PC-3 (cell line): Measurements from ENCODE around the gene WDR72. TPM values are rescaled to one million over a fixed set of nuclear protein-coding genes. Genes with fewer than 3 reads are reported as not detected.

ENCODE experiments used
- ATAC-seq: fragments of 200-7000 bp; cut with Tn5 transposase; 2 replicates; pipeline ENCODE4 v1.9.1; 2020; ENCODE audit warnings: mild to moderate bottlenecking, moderate library complexity
- BruUV-seq: library from RNA; stranded (reverse); fragments of 400-500 nt; replicated peaks from 2 replicates; lab custom pipeline; 2021; lab: Mats Ljungman, UMichigan
- CTCF ChIA-PET: fragments of 300-600 bp; sonication (Branson Sonifier 250); formaldehyde crosslinking; loops from one replicate; lab custom pipeline; 2022; ENCODE audit warnings: antibody characterized with exemption; lab: Charles Lee
- POLR2A ChIA-PET: fragments of 300-600 bp; sonication (Branson Sonifier 250); formaldehyde crosslinking; loops from one replicate; lab custom pipeline; 2022; ENCODE audit warnings: antibody characterized with exemption; ENCODE audit not compliant: unreplicated experiment; lab: Charles Lee
- DNase-seq: peaks from one replicate; pipeline ENCODE4 v3.0.0-alpha.2; 2015
- H2AFZ ChIP-seq: fragments of 300-600 bp; sonication (generic); 2 replicates; pipeline ENCODE4 v1.6.0; 2016; ENCODE audit warnings: antibody characterized with exemption, low read length
- H3F3A ChIP-seq: fragments of 300-600 bp; sonication (generic); one replicate; pipeline ENCODE4 v1.6.0; 2017; ENCODE audit warnings: antibody characterized with exemption, low read length, control low read depth, mild to moderate bottlenecking; ENCODE audit not compliant: unreplicated experiment
- H3K27ac ChIP-seq: fragments of 300-600 bp; sonication (generic); 2 replicates; pipeline ENCODE4 v1.5.1; 2016; ENCODE audit warnings: mild to moderate bottlenecking, low read length
- H3K27me3 ChIP-seq: fragments of 300-600 bp; sonication (generic); 2 replicates; pipeline ENCODE4 v1.6.1; 2016; ENCODE audit warnings: low read length, mixed read lengths
- H3K36me3 ChIP-seq: fragments of 300-600 bp; sonication (generic); 2 replicates; pipeline ENCODE4 v1.6.1; 2016; ENCODE audit warnings: low read depth, mixed run types, low read length, mixed read lengths
- H3K4me1 ChIP-seq: fragments of 300-600 bp; sonication (generic); 2 replicates; pipeline ENCODE4 v1.5.1; 2016; ENCODE audit warnings: low read length; ENCODE audit not compliant: insufficient read depth
- H3K4me2 ChIP-seq: fragments of 300-600 bp; sonication (generic); 2 replicates; pipeline ENCODE4 v1.6.0; 2016; ENCODE audit warnings: low read length
- H3K4me3 ChIP-seq: fragments of 300-600 bp; sonication (generic); 2 replicates; pipeline ENCODE4 v1.5.1; 2016; ENCODE audit warnings: mild to moderate bottlenecking, low read length, mixed read lengths
- H3K79me2 ChIP-seq: fragments of 300-600 bp; sonication (generic); 2 replicates; pipeline ENCODE4 v1.6.1; 2017; ENCODE audit warnings: low read length, mixed read lengths
- H3K9ac ChIP-seq: fragments of 300-600 bp; sonication (generic); 2 replicates; pipeline ENCODE4 v1.6.0; 2016; ENCODE audit warnings: mild to moderate bottlenecking, low read length
- H3K9me2 ChIP-seq: fragments of 300-600 bp; sonication (generic); replicated peaks from 2 replicates; pipeline ENCODE4 v1.6.1; 2016; ENCODE audit warnings: mixed run types, low read length, mixed read lengths
- H3K9me3 ChIP-seq: fragments of 300-600 bp; sonication (generic); 2 replicates; pipeline ENCODE4 v1.6.1; 2016; ENCODE audit warnings: low read length, mixed read lengths
- H4K20me1 ChIP-seq: fragments of 300-600 bp; sonication (generic); 2 replicates; pipeline ENCODE4 v1.6.1; 2016; ENCODE audit warnings: low read length, mixed read lengths
- CTCF ChIP-seq: fragments of 300-600 bp; sonication (generic); conservative IDR thresholded peaks from 2 replicates; pipeline ENCODE4 v1.5.1; 2017; ENCODE audit warnings: antibody characterized with exemption, low read depth, mild to moderate bottlenecking, low read length
- EZH2 ChIP-seq: fragments of 300-600 bp; sonication (generic); IDR thresholded peaks from one replicate; pipeline ENCODE4 v1.6.1; 2017; ENCODE audit warnings: antibody characterized with exemption, mild to moderate bottlenecking, low read length; ENCODE audit not compliant: unreplicated experiment
- EZH2phosphoT487 ChIP-seq: fragments of 300-600 bp; sonication (generic); IDR thresholded peaks from 2 replicates; pipeline ENCODE4 v1.6.1; 2018; ENCODE audit warnings: mild to moderate bottlenecking, antibody characterized with exemption, low read length, borderline replicate concordance
- intact Hi-C: fragments of 100-400 bp; cut with micrococcal nuclease; formaldehyde crosslinking; loops from 2 replicates; pipeline ENCODE4 v1.9.0; 2023
- total RNA-seq: library from RNA; depleted of rRNA; stranded (reverse); fragments of >200 nt; gene quantifications from 2 replicates; pipeline ENCODE4 v1.2.3, GENCODE V29; 2014

WDR72 gene
- total RNA-seq, 1 experiment from 2014 or later, result 5.9 TPM

- TF ChIP-seq EZH2phosphoT487 (no peak), CTCF (no peak), EZH2 (no peak)
- Histone ChIP-seq H3K4me1 (no peaks in the 10 kb centered on the region), H3K36me3 (no peaks in the 10 kb centered on the region), H3K9me2 (no peaks in the 10 kb centered on the region), H3K27ac (no peak overlapping the region), H3K27me3 (no peaks in the 10 kb centered on the region), H3F3A (no peaks in the 10 kb centered on the region), H3K9ac (no peak overlapping the region), H2AFZ (no peak overlapping the region), H4K20me1 (no peaks in the 10 kb centered on the region), H3K79me2 (no peaks in the 10 kb centered on the region), H3K4me3 (no peak overlapping the region), H3K9me3 (no peaks in the 10 kb centered on the region), H3K4me2 (no peak overlapping the region)
- intact Hi-C loops, result no loop called here
- ChIA-PET POLR2A (interaction anchor here (0.5 kb wide), 1 partner anchor 123 kb away, joined by 4 read pairs; no protein-coding TSS in a partner anchor), CTCF (no interaction called here)
- ATAC-seq (no peak), DNase-seq (no peak)
- BruUV-seq, result no TSS peak
Observed at GRCh38 chr15:53506370-53506769, 253.1 kb downstream of the WDR72 start.

- ATAC-seq, result no peak
- ChIA-PET POLR2A (no interaction called here), CTCF (no interaction called here)
- Histone ChIP-seq H3K4me3 (no peak overlapping the region), H3K27ac (no peak overlapping the region), H4K20me1 (no peaks in the 10 kb centered on the region), H3K79me2 (no peaks in the 10 kb centered on the region), H3K4me2 (no peak overlapping the region), H3K9me3 (no peaks in the 10 kb centered on the region), H3K36me3 (no peaks in the 10 kb centered on the region), H3K9ac (no peak overlapping the region), H2AFZ (no peak overlapping the region), H3K27me3 (no peaks in the 10 kb centered on the region), H3K4me1 (no peaks in the 10 kb centered on the region), H3K9me2 (no peaks in the 10 kb centered on the region), H3F3A (no peaks in the 10 kb centered on the region)
- intact Hi-C loops, result no loop called here
- TF ChIP-seq EZH2 (no peak), CTCF (no peak), EZH2phosphoT487 (no peak)
- no TSS peak for BruUV-seq
- DNase-seq, result no peak
Observed at GRCh38 chr15:53498996-53499395, 260.5 kb downstream of the WDR72 start.

GRCh38 chr15:53490341-53490740, 269.1 kb downstream of the WDR72 start:
- Histone ChIP-seq H4K20me1 (no peaks in the 10 kb centered on the region), H2AFZ (no peak overlapping the region), H3F3A (no peaks in the 10 kb centered on the region), H3K36me3 (no peaks in the 10 kb centered on the region), H3K79me2 (no peaks in the 10 kb centered on the region), H3K27ac (no peak overlapping the region), H3K4me3 (no peak overlapping the region), H3K9me3 (no peaks in the 10 kb centered on the region), H3K9me2 (no peaks in the 10 kb centered on the region), H3K9ac (no peak overlapping the region), H3K27me3 (peaks cover 6% of the 10 kb centered on the region), H3K4me2 (no peak overlapping the region), H3K4me1 (no peaks in the 10 kb centered on the region)
- POLR2A ChIA-PET, result no interaction called here
- CTCF ChIA-PET, result no interaction called here
- TF ChIP-seq EZH2phosphoT487 (no peak), EZH2 (no peak), CTCF (no peak)
- intact Hi-C loops, result no loop called here
- BruUV-seq, result no TSS peak
- DNase-seq (no peak), ATAC-seq (no peak)
